ENCODE data around the gene VWF.
"Not testable (repeated sequence)": the region's sequence is repeated elsewhere in the genome, so short reads cannot be mapped to it uniquely, and the experiment has no call there.

The VWF gene

DNA sequence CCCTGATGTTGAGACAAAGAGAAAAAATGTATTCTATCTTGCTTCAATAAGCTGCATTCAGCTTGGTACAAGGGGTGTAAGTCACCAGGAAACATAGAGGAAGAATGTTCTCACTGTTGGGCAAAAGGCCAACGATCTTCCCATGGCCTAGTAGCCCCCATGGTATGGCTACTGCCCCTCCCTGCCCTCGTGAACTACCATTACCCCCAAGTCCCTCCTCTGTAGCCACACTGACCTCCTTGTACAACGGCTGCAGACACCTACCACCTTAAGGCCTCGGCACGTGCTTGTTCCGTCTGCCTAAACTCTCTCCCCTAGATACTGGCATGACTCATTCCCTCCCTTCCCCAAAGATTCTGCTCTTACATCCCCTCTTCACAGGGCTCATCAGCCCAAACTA, 97.5 kb downstream of the VWF start:
- Histone ChIP-seq H3K27me3 (ENCODE audit: insufficient read depth, poor library complexity, severe bottlenecking) (no peaks in the 10 kb centered on the region), H3K27ac (replicated peaks) (no peak overlapping the region), H3K4me3 (replicated peaks; ENCODE audit: insufficient read depth, low read length) (no peak overlapping the region)
- no peak for DNase-seq (ENCODE audit: low read depth in 1 of 2, low spot score in 1 of 2)
- TF ChIP-seq SPI1 (IDR thresholded peaks at IDR 0.05; ENCODE audit: borderline replicate concordance, low read depth) (no peak), GABPA (IDR thresholded peaks at IDR 0.05; ENCODE audit: low read depth) (no peak), CTCF (IDR thresholded peaks at IDR 0.05; ENCODE audit: insufficient read depth, low read length) (no peak), POLR2AphosphoS5 (IDR thresholded peaks at IDR 0.05; ENCODE audit: low read depth) (no peak)
- TF ChIP-seq, protein P1, sequence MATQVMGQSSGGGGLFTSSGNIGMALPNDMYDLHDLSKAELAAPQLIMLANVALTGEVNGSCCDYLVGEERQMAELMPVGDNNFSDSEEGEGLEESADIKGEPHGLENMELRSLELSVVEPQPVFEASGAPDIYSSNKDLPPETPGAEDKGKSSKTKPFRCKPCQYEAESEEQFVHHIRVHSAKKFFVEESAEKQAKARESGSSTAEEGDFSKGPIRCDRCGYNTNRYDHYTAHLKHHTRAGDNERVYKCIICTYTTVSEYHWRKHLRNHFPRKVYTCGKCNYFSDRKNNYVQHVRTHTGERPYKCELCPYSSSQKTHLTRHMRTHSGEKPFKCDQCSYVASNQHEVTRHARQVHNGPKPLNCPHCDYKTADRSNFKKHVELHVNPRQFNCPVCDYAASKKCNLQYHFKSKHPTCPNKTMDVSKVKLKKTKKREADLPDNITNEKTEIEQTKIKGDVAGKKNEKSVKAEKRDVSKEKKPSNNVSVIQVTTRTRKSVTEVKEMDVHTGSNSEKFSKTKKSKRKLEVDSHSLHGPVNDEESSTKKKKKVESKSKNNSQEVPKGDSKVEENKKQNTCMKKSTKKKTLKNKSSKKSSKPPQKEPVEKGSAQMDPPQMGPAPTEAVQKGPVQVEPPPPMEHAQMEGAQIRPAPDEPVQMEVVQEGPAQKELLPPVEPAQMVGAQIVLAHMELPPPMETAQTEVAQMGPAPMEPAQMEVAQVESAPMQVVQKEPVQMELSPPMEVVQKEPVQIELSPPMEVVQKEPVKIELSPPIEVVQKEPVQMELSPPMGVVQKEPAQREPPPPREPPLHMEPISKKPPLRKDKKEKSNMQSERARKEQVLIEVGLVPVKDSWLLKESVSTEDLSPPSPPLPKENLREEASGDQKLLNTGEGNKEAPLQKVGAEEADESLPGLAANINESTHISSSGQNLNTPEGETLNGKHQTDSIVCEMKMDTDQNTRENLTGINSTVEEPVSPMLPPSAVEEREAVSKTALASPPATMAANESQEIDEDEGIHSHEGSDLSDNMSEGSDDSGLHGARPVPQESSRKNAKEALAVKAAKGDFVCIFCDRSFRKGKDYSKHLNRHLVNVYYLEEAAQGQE (IDR thresholded peaks at IDR 0.05; ENCODE audit: insufficient replicate concordance, low read depth) = no peak

DNA sequence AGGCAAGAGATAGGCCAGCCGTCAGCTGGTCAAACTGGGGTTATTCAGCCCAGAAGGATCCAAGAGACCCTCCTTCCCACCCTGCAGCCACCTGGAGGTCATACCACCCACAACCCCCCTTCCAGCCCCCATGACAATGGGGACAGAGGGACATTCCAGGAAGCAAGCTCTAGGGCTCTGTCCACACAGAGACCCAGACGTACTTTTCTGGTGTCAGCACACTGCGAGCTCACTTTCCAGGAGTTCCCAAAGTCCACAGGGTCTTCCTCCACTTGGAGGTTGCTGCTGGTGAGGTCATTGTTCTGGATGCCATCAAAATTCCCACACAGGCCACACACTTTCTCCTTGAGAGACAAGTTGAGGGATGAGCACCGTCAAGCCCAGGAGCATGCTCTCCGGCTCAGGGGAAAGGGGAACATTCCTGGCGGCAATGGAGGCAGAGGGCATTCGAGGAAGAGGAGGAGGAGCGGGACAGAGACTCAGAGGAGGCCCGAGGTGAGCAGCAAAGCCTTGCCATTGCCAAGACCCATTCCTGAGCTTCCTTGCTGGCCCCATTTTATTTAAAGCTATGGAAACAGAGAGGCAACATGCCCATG, 98.7 kb downstream of the VWF start:
- not testable (repeated sequence) for H3K27ac ChIP-seq (replicated peaks); DNase-seq (ENCODE audit: low read depth in 1 of 2, low spot score in 1 of 2); H3K4me3 ChIP-seq (replicated peaks; ENCODE audit: insufficient read depth, low read length); H3K27me3 ChIP-seq (ENCODE audit: insufficient read depth, poor library complexity, severe bottlenecking)

DNA sequence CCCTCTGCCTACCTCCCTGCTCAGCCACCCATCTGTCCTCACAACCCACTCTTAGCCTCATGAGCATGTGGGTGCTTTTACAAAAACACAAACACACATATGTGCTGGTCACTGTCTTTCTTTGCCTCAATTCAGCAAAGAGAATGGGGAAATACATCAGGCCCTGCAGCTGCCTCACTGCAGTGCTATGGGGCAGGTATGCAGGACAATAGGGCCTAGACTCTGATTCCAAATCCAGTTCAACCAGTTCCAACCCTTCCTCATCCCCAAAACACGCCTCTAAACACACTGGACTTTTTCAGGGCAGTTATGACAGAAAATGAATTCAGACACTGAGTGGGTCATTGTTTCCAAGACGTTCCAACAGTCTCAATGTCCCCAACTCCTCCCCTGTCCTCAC, 100.4 kb downstream of the VWF start:
- DNase-seq (ENCODE audit: low read depth in 1 of 2, low spot score in 1 of 2); H3K27ac ChIP-seq (replicated peaks); H3K27me3 ChIP-seq (ENCODE audit: insufficient read depth, poor library complexity, severe bottlenecking); H3K4me3 ChIP-seq (replicated peaks; ENCODE audit: insufficient read depth, low read length): not testable (repeated sequence)

GRCh38 chr12:6020930-6021329, 103.5 kb downstream of the VWF start:
- DNase-seq (ENCODE audit: low read depth in 1 of 2, low spot score in 1 of 2) = no peak
- no peak overlapping the region for H3K27ac ChIP-seq (replicated peaks)
- H3K4me3 ChIP-seq (replicated peaks; ENCODE audit: insufficient read depth, low read length) = no peak overlapping the region
- TF ChIP-seq GABPA (IDR thresholded peaks at IDR 0.05; ENCODE audit: low read depth) (no peak), CTCF (IDR thresholded peaks at IDR 0.05; ENCODE audit: insufficient read depth, low read length) (no peak), POLR2AphosphoS5 (IDR thresholded peaks at IDR 0.05; ENCODE audit: low read depth) (no peak), SPI1 (IDR thresholded peaks at IDR 0.05; ENCODE audit: borderline replicate concordance, low read depth) (no peak)
- TF ChIP-seq, protein P1 (IDR thresholded peaks at IDR 0.05; ENCODE audit: insufficient replicate concordance, low read depth) = no peak
- H3K27me3 ChIP-seq (ENCODE audit: insufficient read depth, poor library complexity, severe bottlenecking) = no peaks in the 10 kb centered on the region

DNA sequence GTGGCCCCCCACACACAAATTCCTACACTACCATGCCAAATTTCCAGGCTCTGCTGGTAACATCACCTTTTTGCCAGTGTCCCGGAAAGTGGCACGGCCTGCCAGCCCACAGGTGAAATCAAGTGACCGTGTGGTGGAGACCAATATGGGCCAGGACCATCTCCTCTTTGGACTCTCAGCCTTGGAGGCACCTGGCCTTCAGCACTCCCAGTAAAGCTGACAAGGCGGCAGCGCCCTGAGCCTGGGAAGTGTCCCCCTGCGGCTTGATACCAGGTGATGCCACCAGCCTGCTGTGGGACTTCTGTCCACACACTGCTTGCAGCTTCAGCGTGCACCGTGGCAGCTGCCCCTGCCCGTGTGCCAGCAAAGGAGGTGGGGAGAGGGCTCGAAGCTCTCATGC, 104.0 kb downstream of the VWF start:
- not testable (repeated sequence) for H3K27me3 ChIP-seq (ENCODE audit: insufficient read depth, poor library complexity, severe bottlenecking); DNase-seq (ENCODE audit: low read depth in 1 of 2, low spot score in 1 of 2); H3K27ac ChIP-seq (replicated peaks); H3K4me3 ChIP-seq (replicated peaks; ENCODE audit: insufficient read depth, low read length)

DNA sequence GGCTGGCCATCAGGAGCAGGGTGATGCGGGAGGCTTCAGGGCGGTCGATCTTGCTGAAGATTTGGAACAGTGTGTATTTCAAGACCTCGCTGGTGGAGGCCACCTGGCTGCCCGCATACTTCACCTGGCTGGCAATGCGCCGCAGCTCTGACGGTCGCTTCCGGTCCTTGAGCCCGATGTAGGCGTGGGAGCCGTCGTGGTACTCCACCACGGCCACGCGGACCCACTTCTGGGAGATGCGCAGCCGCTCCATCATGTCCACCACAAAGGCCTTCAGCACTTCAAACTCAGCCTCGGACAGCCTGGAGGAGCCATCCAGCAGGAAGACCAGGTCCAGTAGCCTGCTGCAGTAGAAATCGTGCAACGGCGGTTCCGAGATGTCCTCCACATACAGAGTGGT, 105.2 kb downstream of the VWF start:
- DNase-seq (ENCODE audit: low read depth in 1 of 2, low spot score in 1 of 2); H3K27me3 ChIP-seq (ENCODE audit: insufficient read depth, poor library complexity, severe bottlenecking); H3K4me3 ChIP-seq (replicated peaks; ENCODE audit: insufficient read depth, low read length); H3K27ac ChIP-seq (replicated peaks): not testable (repeated sequence)
